Lower lobe of right lung (tissue), 2 donors: ENCODE data around the gene PRRX2. TPM values are rescaled to one million over a fixed set of nuclear protein-coding genes. Genes with fewer than 3 reads are reported as not detected.

Source experiments
- ATAC-seq, 2 donors: fragments of 200-7000 bp; cut with Tn5 transposase; one replicate each; pipeline ENCODE4 v1.9.1; 2020 to 2022; ENCODE audit warnings: mild to moderate bottlenecking in 2 of 2, moderate library complexity in 2 of 2
- DNase-seq: peaks from one replicate; pipeline ENCODE4 v3.0.0-alpha.2; 2020
- H3K27ac ChIP-seq: fragments of 200-600 bp; one replicate; pipeline ENCODE4 v1.8.0; 2022
- H3K27me3 ChIP-seq: fragments of 200-600 bp; one replicate; pipeline ENCODE4 v1.8.0; 2022; ENCODE audit warnings: low read depth
- H3K36me3 ChIP-seq: fragments of 200-600 bp; one replicate; pipeline ENCODE4 v1.8.0; 2022; ENCODE audit warnings: mild to moderate bottlenecking
- H3K4me1 ChIP-seq: fragments of 200-600 bp; one replicate; pipeline ENCODE4 v1.8.0; 2022
- H3K4me3 ChIP-seq: fragments of 200-600 bp; one replicate; pipeline ENCODE4 v1.8.0; 2022; ENCODE audit warnings: mild to moderate bottlenecking
- H3K9me3 ChIP-seq: fragments of 200-600 bp; one replicate; pipeline ENCODE4 v1.8.0; 2022
- intact Hi-C: fragments of 100-400 bp; cut with DNase I; formaldehyde crosslinking; loops from one replicate; pipeline ENCODE4 v1.11.0; 2022
- total RNA-seq: library from RNA; stranded (reverse); fragmentation: NEBNext Ultra II Directional; extraction: Animal tissue kit (Norgen Biotek cat#: 25700); gene quantifications from one replicate; pipeline ENCODE4 v1.2.1, GENCODE V29; 2021
- TF ChIP-seq, protein P1 (sequence below): fragments of 200-600 bp; IDR thresholded peaks from one replicate; pipeline ENCODE4 v1.8.0; 2022; ENCODE audit warnings: antibody characterized with exemption, mild to moderate bottlenecking
- donor health status: DM: no; HTN: yes; CAD: no; lungs with severe emphysema.

PRRX2 gene
- total RNA-seq, 1 donor from 2014 or later: 2.5 TPM

DNA sequence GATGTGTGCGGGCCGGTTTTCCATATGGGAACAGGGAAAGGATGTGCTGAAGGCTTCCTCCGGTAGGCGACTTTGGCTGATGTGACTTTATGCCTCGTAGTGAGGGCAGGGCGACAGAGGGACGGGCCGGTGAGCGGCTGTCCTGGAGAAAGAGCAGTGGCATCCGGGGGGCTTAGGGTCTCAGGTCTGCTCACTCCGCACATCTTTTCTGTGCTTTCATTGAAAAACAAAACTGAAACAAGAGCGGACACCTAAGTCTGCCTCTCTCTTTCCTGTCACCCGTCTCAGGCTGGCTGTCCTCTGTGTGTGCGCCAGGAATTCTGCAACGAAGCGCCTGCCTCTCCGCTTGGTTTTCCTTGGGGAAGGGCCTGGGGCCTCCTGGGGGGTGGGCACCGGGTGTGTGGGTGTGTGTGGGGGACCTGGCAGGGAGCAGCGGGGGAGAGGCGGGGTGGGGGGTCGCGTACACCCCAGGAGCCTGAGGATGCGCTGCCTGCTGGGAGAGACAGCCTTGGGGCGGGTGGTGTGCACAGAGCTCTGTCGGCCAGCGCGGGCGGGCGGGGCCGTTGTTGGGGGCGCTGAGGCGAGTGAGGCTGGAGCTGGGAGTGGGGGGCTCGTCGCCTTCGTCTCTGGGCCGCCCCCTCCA, 580 bp upstream of the PRRX2 start:
- DNase-seq (no peak), ATAC-seq (peak in 1 of 2 donors; percentile 26)
- peaks cover 3% of the 10 kb centered on the region for H3K4me1 ChIP-seq
- H3K27ac ChIP-seq: no peak overlapping the region
- no peaks in the 10 kb centered on the region for H3K9me3 ChIP-seq
- H3K4me3 ChIP-seq: peak overlapping the region; percentile 47
- intact Hi-C loops: no loop called here
- H3K36me3 ChIP-seq: no peaks in the 10 kb centered on the region
- TF ChIP-seq, protein P1, sequence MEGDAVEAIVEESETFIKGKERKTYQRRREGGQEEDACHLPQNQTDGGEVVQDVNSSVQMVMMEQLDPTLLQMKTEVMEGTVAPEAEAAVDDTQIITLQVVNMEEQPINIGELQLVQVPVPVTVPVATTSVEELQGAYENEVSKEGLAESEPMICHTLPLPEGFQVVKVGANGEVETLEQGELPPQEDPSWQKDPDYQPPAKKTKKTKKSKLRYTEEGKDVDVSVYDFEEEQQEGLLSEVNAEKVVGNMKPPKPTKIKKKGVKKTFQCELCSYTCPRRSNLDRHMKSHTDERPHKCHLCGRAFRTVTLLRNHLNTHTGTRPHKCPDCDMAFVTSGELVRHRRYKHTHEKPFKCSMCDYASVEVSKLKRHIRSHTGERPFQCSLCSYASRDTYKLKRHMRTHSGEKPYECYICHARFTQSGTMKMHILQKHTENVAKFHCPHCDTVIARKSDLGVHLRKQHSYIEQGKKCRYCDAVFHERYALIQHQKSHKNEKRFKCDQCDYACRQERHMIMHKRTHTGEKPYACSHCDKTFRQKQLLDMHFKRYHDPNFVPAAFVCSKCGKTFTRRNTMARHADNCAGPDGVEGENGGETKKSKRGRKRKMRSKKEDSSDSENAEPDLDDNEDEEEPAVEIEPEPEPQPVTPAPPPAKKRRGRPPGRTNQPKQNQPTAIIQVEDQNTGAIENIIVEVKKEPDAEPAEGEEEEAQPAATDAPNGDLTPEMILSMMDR: no peak
- H3K27me3 ChIP-seq: peaks cover 36% of the 10 kb centered on the region

DNA sequence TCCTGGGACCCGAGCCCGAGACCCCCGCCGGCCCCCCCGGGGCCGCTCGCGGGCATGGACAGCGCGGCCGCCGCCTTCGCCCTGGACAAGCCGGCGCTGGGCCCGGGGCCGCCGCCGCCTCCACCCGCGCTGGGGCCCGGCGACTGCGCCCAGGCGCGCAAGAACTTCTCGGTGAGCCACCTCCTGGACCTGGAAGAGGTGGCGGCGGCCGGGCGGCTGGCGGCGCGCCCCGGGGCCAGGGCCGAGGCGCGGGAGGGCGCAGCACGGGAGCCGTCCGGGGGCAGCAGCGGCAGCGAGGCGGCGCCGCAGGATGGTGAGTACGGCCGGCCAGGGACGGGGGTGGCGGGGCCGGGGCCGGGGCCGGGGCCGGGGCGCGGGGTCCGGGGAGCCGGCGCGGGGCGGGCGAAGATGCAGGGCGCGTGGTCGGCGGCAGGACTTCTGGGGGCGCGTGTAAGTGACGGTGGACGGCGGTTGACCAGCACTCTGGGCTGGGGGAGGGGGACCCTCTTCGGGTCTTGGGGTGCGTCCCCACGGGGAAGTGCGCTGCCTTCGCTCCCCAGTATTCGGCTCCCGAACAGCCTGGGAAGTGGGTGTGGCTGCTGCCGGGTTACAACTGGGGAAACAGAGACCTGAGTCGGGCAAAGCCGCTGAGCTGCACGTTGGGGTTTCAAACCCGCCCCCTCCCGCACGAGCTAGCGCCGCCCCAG, 520 bp downstream of the PRRX2 start:
- Histone ChIP-seq H3K27me3 (peaks cover 36% of the 10 kb centered on the region), H3K9me3 (no peaks in the 10 kb centered on the region), H3K4me3 (peak overlapping the region; percentile 47), H3K27ac (no peak overlapping the region), H3K36me3 (no peaks in the 10 kb centered on the region), H3K4me1 (peaks cover 3% of the 10 kb centered on the region)
- DNase-seq: no peak
- no peak for ATAC-seq
- TF ChIP-seq, protein P1: no peak
- intact Hi-C loops: no loop called here

DNA sequence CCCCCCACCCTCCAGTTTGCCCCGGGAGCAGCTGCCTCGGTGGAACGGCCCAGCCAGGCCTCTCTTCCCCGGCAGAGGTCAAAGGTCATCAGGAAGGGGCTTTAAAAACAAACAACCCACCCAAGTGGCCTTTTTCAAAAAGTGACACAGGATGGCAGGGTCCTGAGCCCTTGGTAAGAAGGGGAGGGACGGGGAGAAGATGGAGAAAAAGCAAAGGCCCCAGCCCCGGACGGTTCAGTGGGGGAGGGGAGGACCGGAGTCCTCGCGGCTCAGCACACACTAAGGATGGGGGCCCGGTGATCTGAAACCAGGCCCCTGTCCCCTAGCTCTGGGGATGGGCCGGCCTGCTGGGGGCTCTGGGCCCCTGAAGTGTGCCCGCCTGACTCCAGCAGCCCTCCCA, 1.1 kb downstream of the PRRX2 start:
- no peaks in the 10 kb centered on the region for H3K9me3 ChIP-seq
- H3K36me3 ChIP-seq: no peaks in the 10 kb centered on the region
- peaks cover 36% of the 10 kb centered on the region for H3K27me3 ChIP-seq
- ATAC-seq (no peak), DNase-seq (no peak)
- H3K4me1 ChIP-seq: peaks cover 3% of the 10 kb centered on the region
- H3K4me3 ChIP-seq: peak overlapping the region; percentile 30
- intact Hi-C loops: no loop called here
- H3K27ac ChIP-seq: no peak overlapping the region
- TF ChIP-seq, protein P1: no peak

DNA sequence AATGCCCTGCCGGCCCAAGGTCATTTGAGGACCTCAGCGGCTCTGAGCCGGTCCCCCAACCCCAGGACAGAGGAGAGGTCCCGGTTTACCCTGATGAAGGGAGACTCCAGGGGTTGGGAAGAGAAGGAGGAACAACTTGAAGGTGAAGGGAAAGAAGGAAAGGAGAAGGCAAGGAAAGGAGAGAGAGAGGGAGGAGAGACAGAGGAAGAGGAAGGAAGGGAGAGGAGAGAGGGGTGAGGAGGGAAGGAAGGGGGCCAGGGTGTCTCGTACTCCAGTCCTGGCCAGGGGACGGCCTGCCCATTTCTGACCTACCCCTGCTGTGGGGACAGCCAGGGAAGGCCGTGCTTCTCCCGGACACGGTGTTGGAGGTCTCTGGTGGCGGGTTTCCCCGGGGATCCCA, 1.9 kb downstream of the PRRX2 start:
- H3K4me3 ChIP-seq: no peak overlapping the region
- DNase-seq: no peak
- H3K27me3 ChIP-seq: peaks cover 36% of the 10 kb centered on the region
- intact Hi-C loops: no loop called here
- no peak for ATAC-seq
- peaks cover 3% of the 10 kb centered on the region for H3K4me1 ChIP-seq
- H3K36me3 ChIP-seq: no peaks in the 10 kb centered on the region
- H3K27ac ChIP-seq: no peak overlapping the region
- TF ChIP-seq, protein P1: no peak
- no peaks in the 10 kb centered on the region for H3K9me3 ChIP-seq

DNA sequence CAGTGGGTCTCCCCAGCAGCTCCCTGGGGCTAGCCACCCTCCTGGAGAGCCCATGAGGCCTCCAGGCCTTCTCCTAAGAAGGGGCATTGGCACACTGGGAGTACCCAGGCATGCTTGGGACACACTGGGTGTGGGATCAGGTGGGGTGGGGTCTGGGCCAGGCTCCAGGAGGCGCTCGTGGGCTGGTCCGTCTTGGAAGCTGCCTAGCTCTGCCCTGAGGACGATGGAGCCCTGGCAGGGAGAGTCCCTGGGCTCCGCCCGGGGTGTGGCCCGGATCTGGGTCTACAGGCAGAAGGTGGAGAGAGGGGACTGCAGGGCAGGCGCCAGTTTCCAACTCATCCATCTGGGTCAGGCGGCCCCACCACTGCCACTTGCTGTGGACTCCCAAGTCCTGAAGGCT, 2.4 kb downstream of the PRRX2 start:
- peaks cover 3% of the 10 kb centered on the region for H3K4me1 ChIP-seq
- DNase-seq (no peak), ATAC-seq (no peak)
- H3K27me3 ChIP-seq: peaks cover 36% of the 10 kb centered on the region
- no peak overlapping the region for H3K27ac ChIP-seq
- no peaks in the 10 kb centered on the region for H3K36me3 ChIP-seq
- no peaks in the 10 kb centered on the region for H3K9me3 ChIP-seq
- no peak overlapping the region for H3K4me3 ChIP-seq
- TF ChIP-seq, protein P1: no peak
- intact Hi-C loops: no loop called here
